ENCODE data around the gene NUDT4.
A peak's percentile ranks its signal among the peaks of the same experiment; 100 is the strongest.
"Not testable (repeated sequence)": the region's sequence is repeated elsewhere in the genome, so short reads cannot be mapped to it uniquely, and the experiment has no call there.

Gene NUDT4

DNA sequence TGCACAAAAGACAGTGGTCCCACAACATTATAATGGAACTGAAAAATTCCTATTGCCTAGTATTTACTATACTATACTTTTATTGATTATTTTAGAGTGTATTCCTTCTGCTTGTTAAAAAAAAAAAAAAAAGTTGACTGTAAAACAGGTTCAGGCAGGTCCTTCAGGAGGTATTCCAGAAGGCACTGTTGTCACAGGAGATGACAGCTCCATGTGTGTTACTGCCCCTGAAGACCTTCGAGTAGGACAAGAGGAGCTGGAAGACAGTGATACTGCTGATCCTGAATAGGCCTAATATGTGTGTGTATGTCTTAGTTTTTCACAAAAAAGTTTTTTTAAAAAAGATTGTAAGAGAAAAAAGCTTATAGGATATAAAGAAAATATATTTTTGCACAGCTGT lies 51.7 kb downstream of the NUDT4 start:
- no peaks in the 10 kb centered on the region for H3K27me3 Mint-ChIP-seq (ENCODE audit: low read depth, poor library complexity)
- peaks cover 26% of the 10 kb centered on the region for H3K4me1 Mint-ChIP-seq
- peaks cover 35% of the 10 kb centered on the region for H3K36me3 Mint-ChIP-seq (ENCODE audit: low read depth)
- peaks cover 14% of the 10 kb centered on the region for H3K9me3 Mint-ChIP-seq
- TF ChIP-seq, protein P1, sequence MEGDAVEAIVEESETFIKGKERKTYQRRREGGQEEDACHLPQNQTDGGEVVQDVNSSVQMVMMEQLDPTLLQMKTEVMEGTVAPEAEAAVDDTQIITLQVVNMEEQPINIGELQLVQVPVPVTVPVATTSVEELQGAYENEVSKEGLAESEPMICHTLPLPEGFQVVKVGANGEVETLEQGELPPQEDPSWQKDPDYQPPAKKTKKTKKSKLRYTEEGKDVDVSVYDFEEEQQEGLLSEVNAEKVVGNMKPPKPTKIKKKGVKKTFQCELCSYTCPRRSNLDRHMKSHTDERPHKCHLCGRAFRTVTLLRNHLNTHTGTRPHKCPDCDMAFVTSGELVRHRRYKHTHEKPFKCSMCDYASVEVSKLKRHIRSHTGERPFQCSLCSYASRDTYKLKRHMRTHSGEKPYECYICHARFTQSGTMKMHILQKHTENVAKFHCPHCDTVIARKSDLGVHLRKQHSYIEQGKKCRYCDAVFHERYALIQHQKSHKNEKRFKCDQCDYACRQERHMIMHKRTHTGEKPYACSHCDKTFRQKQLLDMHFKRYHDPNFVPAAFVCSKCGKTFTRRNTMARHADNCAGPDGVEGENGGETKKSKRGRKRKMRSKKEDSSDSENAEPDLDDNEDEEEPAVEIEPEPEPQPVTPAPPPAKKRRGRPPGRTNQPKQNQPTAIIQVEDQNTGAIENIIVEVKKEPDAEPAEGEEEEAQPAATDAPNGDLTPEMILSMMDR (IDR thresholded peaks at IDR 0.05) = no peak
- no peak overlapping the region for H3K4me3 Mint-ChIP-seq
- no peak overlapping the region for H3K27ac Mint-ChIP-seq
- no peak for DNase-seq

DNA sequence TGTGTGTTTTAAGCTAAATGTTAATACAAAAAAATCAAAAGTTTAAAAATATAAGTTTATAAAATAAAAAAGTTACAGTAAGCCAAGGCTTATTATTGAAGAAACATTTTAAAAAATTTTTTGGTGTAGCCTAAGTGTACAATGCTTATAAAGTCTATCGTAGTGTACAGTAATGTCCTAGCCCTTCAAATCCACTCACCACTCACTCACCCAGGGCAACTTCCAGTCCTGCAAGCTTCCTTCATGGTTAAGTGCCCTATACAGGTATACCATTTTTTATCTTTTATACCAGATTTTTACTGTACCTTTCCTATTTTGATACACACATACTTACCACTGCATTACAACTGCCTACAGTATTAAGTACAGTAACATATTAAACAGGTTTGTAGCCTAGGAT lies 52.1 kb downstream of the NUDT4 start:
- Mint-ChIP-seq H3K4me3 (no peak overlapping the region), H3K36me3 (ENCODE audit: low read depth) (peaks cover 37% of the 10 kb centered on the region), H3K27me3 (ENCODE audit: low read depth, poor library complexity) (no peaks in the 10 kb centered on the region), H3K4me1 (peaks cover 22% of the 10 kb centered on the region), H3K9me3 (peaks cover 15% of the 10 kb centered on the region), H3K27ac (no peak overlapping the region)
- DNase-seq = no peak
- TF ChIP-seq, protein P1 (IDR thresholded peaks at IDR 0.05) = no peak

DNA sequence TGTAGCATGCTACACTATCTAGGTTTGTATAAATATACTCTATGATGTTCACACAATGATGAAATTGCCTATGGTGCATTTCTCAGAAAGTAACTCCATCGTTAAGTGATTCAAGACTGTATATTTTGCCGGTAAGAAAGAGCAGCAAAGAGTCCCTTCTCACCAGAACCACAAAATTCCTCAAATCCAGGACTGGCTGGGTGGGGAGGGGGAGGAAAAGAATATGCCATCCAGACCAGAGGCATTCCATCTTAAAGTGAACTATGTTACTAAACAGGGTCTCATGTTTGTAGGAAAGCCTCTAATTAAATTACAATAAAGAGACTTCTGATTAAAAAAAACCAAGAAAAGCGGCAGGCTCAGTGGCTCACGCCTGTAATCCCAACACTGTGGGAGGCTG lies 52.6 kb downstream of the NUDT4 start:
- H3K27ac Mint-ChIP-seq = no peak overlapping the region

DNA sequence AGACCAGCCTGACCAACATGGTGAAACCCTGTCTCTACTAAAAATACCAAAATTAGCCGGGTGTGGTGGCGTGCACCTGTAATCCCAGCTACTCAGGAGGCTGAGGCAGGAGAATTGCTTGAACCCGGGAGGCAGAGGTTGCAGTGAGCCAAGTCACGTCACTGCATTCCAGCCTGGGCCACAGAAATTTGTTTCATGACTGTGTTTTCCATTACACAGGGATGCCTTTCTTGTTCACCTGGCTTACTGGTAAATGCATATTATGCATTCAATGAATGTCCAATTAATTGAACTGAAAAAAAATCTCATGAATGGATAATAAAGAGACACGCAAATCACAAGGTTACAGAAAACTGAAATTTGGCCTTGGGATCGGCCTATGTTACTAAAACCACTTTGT lies 54.3 kb downstream of the NUDT4 start:
- not testable (repeated sequence) for DNase-seq, H3K4me1 Mint-ChIP-seq

More for the DNA sequence above, 52.6 kb downstream of the NUDT4 start:
- Mint-ChIP-seq H3K4me3 (no peak overlapping the region), H3K36me3 (ENCODE audit: low read depth) (peaks cover 41% of the 10 kb centered on the region), H3K4me1 (peaks cover 20% of the 10 kb centered on the region), H3K9me3 (peaks cover 18% of the 10 kb centered on the region), H3K27me3 (ENCODE audit: low read depth, poor library complexity) (no peaks in the 10 kb centered on the region)
- TF ChIP-seq, protein P1 (IDR thresholded peaks at IDR 0.05) = no peak
- no peak for DNase-seq

DNA sequence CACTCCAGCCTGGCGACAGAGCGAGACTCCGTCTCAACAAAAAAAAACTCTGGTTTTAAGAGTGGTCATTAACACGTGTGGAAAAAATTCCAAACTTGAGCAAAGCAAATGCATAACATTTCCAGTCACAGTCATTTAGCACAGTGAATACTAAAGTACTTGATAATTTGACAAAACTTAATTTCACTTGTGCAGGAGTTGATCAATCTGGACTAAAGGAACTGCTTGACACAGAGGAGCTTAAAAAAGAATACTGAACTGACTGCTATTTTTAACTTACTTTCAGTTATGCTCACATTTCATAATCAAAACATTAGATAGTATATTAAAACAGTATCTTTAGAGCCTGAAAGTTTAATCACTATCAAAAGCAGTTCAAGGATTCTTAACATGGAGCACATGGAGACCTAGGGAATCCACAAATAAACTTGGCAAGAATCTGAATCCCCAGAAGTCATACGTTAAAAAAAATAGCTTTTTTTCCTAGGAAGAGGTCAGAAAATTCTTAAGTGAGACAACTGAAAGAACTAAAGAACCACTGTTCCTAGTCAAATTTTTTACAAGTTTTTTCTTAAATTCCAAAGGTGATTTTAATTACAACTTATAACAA lies 56.6 kb downstream of the NUDT4 start:
- DNase-seq = no peak
- Mint-ChIP-seq H3K27me3 (ENCODE audit: low read depth, poor library complexity) (no peaks in the 10 kb centered on the region), H3K4me1 (peaks cover 22% of the 10 kb centered on the region), H3K27ac (no peak overlapping the region), H3K36me3 (ENCODE audit: low read depth) (peaks cover 43% of the 10 kb centered on the region), H3K9me3 (peaks cover 24% of the 10 kb centered on the region), H3K4me3 (no peak overlapping the region)
- TF ChIP-seq, protein P1 (IDR thresholded peaks at IDR 0.05) = no peak

More for the DNA sequence above, 54.3 kb downstream of the NUDT4 start:
- Mint-ChIP-seq H3K9me3 (peaks cover 24% of the 10 kb centered on the region), H3K36me3 (ENCODE audit: low read depth) (peaks cover 54% of the 10 kb centered on the region)
- not testable (repeated sequence) for H3K4me3 Mint-ChIP-seq; H3K27me3 Mint-ChIP-seq (ENCODE audit: low read depth, poor library complexity); H3K27ac Mint-ChIP-seq

DNA sequence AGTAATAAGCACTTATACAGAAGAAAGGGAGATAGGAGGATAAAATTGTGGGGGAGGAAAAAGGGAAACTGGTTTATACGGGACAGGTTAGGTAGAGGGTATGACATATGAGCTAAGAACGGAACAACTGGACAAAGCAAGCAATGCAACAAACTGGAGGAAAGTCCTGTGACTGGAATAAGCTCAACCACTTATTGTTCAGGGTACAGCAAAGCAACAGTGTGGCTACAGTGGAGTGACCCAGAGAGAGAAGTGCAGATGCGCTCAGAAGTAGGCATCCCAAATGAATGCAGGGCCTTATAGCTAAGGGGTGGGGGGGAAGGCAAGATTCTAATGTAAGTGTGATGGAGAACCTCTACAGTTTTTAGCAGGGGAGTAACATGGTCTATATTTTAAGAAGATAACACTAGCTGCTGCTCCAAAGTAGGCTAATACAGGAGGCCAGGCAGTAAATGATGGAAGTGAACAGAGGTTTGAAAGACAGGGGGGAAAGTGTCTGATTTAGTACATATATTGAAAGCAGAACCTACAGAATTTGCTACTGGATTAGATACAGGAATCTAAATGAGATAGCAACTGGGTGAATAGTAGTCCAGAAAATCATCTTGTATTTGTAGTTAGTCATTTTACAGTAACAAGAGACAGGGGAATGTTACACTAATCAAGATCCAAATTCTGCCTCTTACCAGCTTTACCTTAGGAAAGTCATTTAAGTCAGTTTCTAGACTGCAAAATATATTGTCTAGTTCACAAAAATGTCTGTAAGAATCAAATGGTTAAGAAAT lies 60.7 kb downstream of the NUDT4 start:
- peak overlapping the region; percentile 11 for H3K27ac Mint-ChIP-seq
- peaks cover 27% of the 10 kb centered on the region for H3K36me3 Mint-ChIP-seq (ENCODE audit: low read depth)
- peaks cover 49% of the 10 kb centered on the region for H3K4me1 Mint-ChIP-seq
- TF ChIP-seq, protein P1 (IDR thresholded peaks at IDR 0.05) = no peak
- H3K27me3 Mint-ChIP-seq (ENCODE audit: low read depth, poor library complexity) = no peaks in the 10 kb centered on the region
- peaks cover 16% of the 10 kb centered on the region for H3K9me3 Mint-ChIP-seq
- no peak for DNase-seq
- H3K4me3 Mint-ChIP-seq = peak overlapping the region; percentile 6
